K562 (cell line): ENCODE measurements around the gene SCMH1. TPM values are rescaled to one million over a fixed set of nuclear protein-coding genes. Genes with fewer than 3 reads are reported as not detected.

Source experiments
- ATAC-seq: fragments of 200-7000 bp; cut with Tn5 transposase; 3 replicates; pipeline ENCODE4 v1.9.1; 2020; ENCODE audit warnings: moderate library complexity
- BruUV-seq: library from RNA; stranded (reverse); fragments of 400-500 nt; replicated peaks from 2 replicates; lab custom pipeline; 2021; lab: Mats Ljungman, UMichigan
- CTCF ChIA-PET: fragments of 300-600 bp; formaldehyde crosslinking; extraction: SDS; loops from one replicate; lab custom pipeline; 2021; ENCODE audit warnings: low intra/inter-chr PET ratio; lab: Yijun Ruan, JAX
- POLR2A ChIA-PET: fragments of 300-600, 350-650 bp; sonication (Branson Sonifier 250); formaldehyde crosslinking; extraction: SDS; loops from one replicate; lab custom pipeline; 2021; ENCODE audit warnings: antibody characterized with exemption, inconsistent platforms; lab: Yijun Ruan, JAX
- DNase-seq, 4 experiments: peaks; one replicate each; pipeline versions ENCODE4 v3.0.0 to v3.0.0-alpha.2; 2011 to 2018; ENCODE audit warnings: low spot score in 3 of 4, mixed read lengths in 3 of 4; ENCODE audit errors: extremely low read depth in 1 of 4
- FAIRE-seq: peaks from 2 replicates; lab custom pipeline; 2011; peaks lifted over from hg19 to GRCh38; lab: Jason Lieb, UNC
- H2AFZ ChIP-seq: 2 replicates; pipeline ENCODE4 v1.6.0; 2011; ENCODE audit warnings: low read depth, low read length, control low read depth, inconsistent platforms
- H3K27ac ChIP-seq: fragments of 200-600 bp; 3 replicates; pipeline ENCODE4 v1.8.0; 2011; ENCODE audit warnings: low read depth, mild to moderate bottlenecking, control low read depth, inconsistent platforms, low read length, moderate library complexity, mixed read lengths; ENCODE audit errors: extremely low read depth
- H3K27me3 ChIP-seq, 2 experiments: fragments of 300-600 bp in 1 of 2; 2 replicates in 1 of 2; 3 replicates in 1 of 2; pipeline versions ENCODE4 v1.6.0 to v1.8.0; 2011; ENCODE audit warnings: inconsistent platforms in 2 of 2, low read length in 2 of 2, mild to moderate bottlenecking in 1 of 2, mixed read lengths in 1 of 2, moderate library complexity in 1 of 2; ENCODE audit not compliant: control insufficient read depth in 2 of 2, insufficient read depth in 2 of 2
- H3K36me3 ChIP-seq: fragments of 300-600 bp; 3 replicates; pipeline ENCODE4 v1.8.0; 2011; ENCODE audit warnings: mild to moderate bottlenecking, low read length, inconsistent platforms; ENCODE audit not compliant: control insufficient read depth, insufficient read depth
- H3K4me1 ChIP-seq, 2 experiments: fragments of 200-600 bp in 1 of 2; replicated peaks in 1 of 2; 2 replicates in 1 of 2; 3 replicates in 1 of 2; pipeline versions ENCODE4 v1.5.1 to v1.8.0; 2011; ENCODE audit warnings: inconsistent platforms in 2 of 2, low read length in 2 of 2, mild to moderate bottlenecking in 1 of 2, mixed read lengths in 1 of 2, moderate library complexity in 1 of 2; ENCODE audit not compliant: control insufficient read depth in 2 of 2, insufficient read depth in 2 of 2
- H3K4me2 ChIP-seq: 2 replicates; pipeline ENCODE4 v1.6.1; 2011; ENCODE audit warnings: low read length, control low read depth, inconsistent platforms, mixed read lengths; ENCODE audit not compliant: insufficient read depth
- H3K4me3 ChIP-seq: fragments of 200-600 bp; sonication (generic), shearing (Covaris generic); 2 replicates; pipeline ENCODE4 v1.5.1; 2016; ENCODE audit warnings: control low read depth, inconsistent platforms
- H3K79me2 ChIP-seq: fragments of 200-600 bp; 3 replicates; pipeline ENCODE4 v1.8.0; 2011; ENCODE audit warnings: low read length, inconsistent platforms; ENCODE audit not compliant: control insufficient read depth, insufficient read depth
- H3K9ac ChIP-seq, 2 experiments: 2 replicates each; pipeline versions ENCODE4 v1.6.0 to v1.6.1; 2011; ENCODE audit warnings: low read depth in 2 of 2, low read length in 2 of 2, control low read depth in 1 of 2, inconsistent platforms in 1 of 2, mild to moderate bottlenecking in 1 of 2, mixed read lengths in 1 of 2; ENCODE audit not compliant: insufficient read depth in 1 of 2
- H3K9me1 ChIP-seq: one replicate; pipeline ENCODE4 v1.6.0; 2011; ENCODE audit warnings: inconsistent platforms, mild to moderate bottlenecking, low read length, moderate library complexity; ENCODE audit not compliant: control insufficient read depth, insufficient read depth
- H3K9me3 ChIP-seq: replicated peaks from 2 replicates; pipeline ENCODE4 v1.5.1; 2011; ENCODE audit warnings: low read depth, low read length, inconsistent platforms; ENCODE audit not compliant: control insufficient read depth, insufficient read depth
- H4K20me1 ChIP-seq: replicated peaks from 2 replicates; pipeline ENCODE4 v1.6.1; 2011; ENCODE audit warnings: low read length, inconsistent platforms, mixed read lengths; ENCODE audit not compliant: control insufficient read depth, insufficient read depth
- BRD9 ChIP-seq: fragments of 450-650 bp; IDR thresholded peaks from 2 replicates; pipeline ENCODE4 v1.6.1; 2018; ENCODE audit warnings: low read depth; ENCODE audit not compliant: partially characterized antibody
- CHD2 ChIP-seq: IDR thresholded peaks from 2 replicates; pipeline ENCODE4 v1.6.1; 2011; ENCODE audit warnings: low read depth, low read length
- CSDE1 ChIP-seq, 2 experiments: fragments of 450-650 bp; IDR thresholded peaks; 2 replicates each; pipeline ENCODE4 v1.6.1; 2016; ENCODE audit warnings: mild to moderate bottlenecking in 1 of 2
- ETV5 ChIP-seq: sonication (generic); formaldehyde crosslinking; IDR thresholded peaks from 2 replicates; pipeline ENCODE4 v1.4.0; 2020; ENCODE audit warnings: low read depth, mild to moderate bottlenecking, missing genetic modification reagents
- JUN ChIP-seq, 2 experiments: sonication (generic) in 1 of 2; formaldehyde crosslinking in 1 of 2; IDR thresholded peaks; 2 replicates each; pipeline versions ENCODE4 v1.6.1 to v1.8.0; 2012 to 2022; ENCODE audit warnings: borderline replicate concordance in 2 of 2, mild to moderate bottlenecking in 2 of 2, improper control_type of control experiment in 1 of 2, low read depth in 1 of 2, low read length in 1 of 2, missing genetic modification reagents in 1 of 2
- MAFK ChIP-seq: IDR thresholded peaks from 2 replicates; pipeline ENCODE4 v1.6.1; 2011; ENCODE audit warnings: low read length, improper control_type of control experiment
- SIX5 ChIP-seq, 2 experiments: IDR thresholded peaks; 2 replicates each; pipeline ENCODE4 v1.6.1; 2011; ENCODE audit warnings: low read length in 2 of 2, borderline replicate concordance in 1 of 2, low read depth in 1 of 2, mild to moderate bottlenecking in 1 of 2, moderate library complexity in 1 of 2; ENCODE audit not compliant: insufficient read depth in 1 of 2
- ZNF282 ChIP-seq: sonication (generic); formaldehyde crosslinking; IDR thresholded peaks from 2 replicates; pipeline ENCODE4 v1.8.1; 2023; ENCODE audit warnings: missing genetic modification reagents
- WGBS: fragments of 100-300 bp; shearing (Covaris generic); methylation state at CpG from one replicate; pipeline ENCODE4 v1.1.6; 2016; ENCODE audit warnings: low coverage, mixed read lengths; ENCODE audit not compliant: insufficient coverage; ENCODE audit errors: missing lambda C conversion rate; 5-methylcytosine and 5-hydroxymethylcytosine counted together
- in situ Hi-C: fragments of 300-500 bp; cut with MboI; formaldehyde crosslinking; loops from 4 replicates; pipeline ENCODE4 v1.15.0; 2018; ENCODE audit warnings: inconsistent platforms, mixed read lengths
- intact Hi-C: fragments of 100-400 bp; cut with micrococcal nuclease; formaldehyde crosslinking; loops from 2 replicates; pipeline ENCODE4 v1.14.2; 2022
- polyA plus RNA-seq, 8 experiments: library from polyadenylated mRNA; depleted of rRNA in 4 of 8; stranded (reverse) in 5 of 8; unstranded in 3 of 8; fragments of >200 nt; fragmentation: Nextera tagmentation in 2 of 8; fragmentation: Illumina TruSeq in 1 of 8; extraction: Ambion mirVana in 2 of 8; extraction: Trizol in 1 of 8; gene quantifications; 2 replicates each; pipeline versions ENCODE4 v1.2.1 to v1.2.3, GENCODE V29; 2011 to 2014; ENCODE audit warnings: inconsistent platforms in 1 of 8, missing spikeins in 1 of 8
- total RNA-seq, 7 experiments: library from RNA; depleted of rRNA in 6 of 7; stranded (reverse); fragments of >200 nt in 6 of 7; fragmentation: Illumina TruSeq in 2 of 7; extraction: Trizol in 2 of 7; gene quantifications; 2 replicates each; pipeline versions ENCODE4 v1.2.1 to v1.2.3, GENCODE V29; 2011 to 2021; ENCODE audit warnings: low replicate concordance in 1 of 7
- TF ChIP-seq, protein P1 (sequence below): fragments of 450-650 bp; IDR thresholded peaks from 2 replicates; pipeline ENCODE4 v1.6.1; 2014; ENCODE audit warnings: low read depth, mild to moderate bottlenecking, moderate library complexity, borderline replicate concordance
- TF ChIP-seq, protein P2 (sequence below): fragments of 450-650 bp; IDR thresholded peaks from 2 replicates; pipeline ENCODE4 v1.6.1; 2016

The SCMH1 gene
- total and polyA plus RNA-seq, 9 of the 15 experiments (the other 6 are each of a cell fraction or from before 2014, with no cell fraction given): 8.5 to 37.0 (median 26.8) TPM

DNA sequence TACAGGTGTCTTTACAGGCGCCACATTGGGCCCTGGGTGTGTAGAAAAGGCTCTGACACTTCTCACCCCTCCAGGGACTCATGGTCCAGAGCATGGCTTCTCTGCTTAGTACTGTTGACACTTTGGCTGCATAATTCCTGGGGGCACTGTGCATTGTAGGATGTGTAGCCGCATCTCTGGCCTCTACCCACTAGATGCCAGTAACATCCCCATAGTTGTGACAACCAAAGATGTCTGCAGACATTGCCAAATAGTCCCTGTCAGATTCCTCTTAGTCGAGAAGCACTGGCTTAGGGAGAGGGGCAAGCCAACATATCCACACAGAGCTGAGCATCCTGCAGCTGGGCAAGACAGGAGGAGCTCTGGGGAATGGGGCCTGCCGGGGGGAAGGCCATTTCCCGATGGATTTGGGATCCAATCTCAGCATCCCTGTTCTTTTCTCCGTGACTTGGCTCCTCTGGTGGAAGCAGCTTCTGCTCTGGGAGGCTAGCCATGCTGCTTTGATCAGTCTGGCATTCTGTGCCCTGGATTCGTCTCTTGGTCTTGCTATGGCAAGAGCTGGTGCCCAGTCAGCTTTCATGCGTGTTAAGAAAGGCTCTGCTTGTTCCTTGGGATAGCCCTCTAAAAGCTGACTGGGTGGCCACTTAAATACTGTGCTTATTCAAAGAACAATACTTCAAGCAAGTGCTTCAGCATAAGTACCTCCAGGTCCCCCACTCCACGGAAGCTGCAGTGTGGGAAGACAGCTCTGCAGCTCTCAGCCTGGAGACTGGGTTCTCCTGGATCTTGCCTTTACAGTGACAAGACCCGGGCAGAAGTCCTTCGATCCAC is 38.3 kb upstream of the SCMH1 start:
- H3K4me3 ChIP-seq: no peak overlapping the region
- H3K36me3 ChIP-seq: no peaks in the 10 kb centered on the region
- FAIRE-seq (no peak), ATAC-seq (no peak), DNase-seq (no peak)
- no peaks in the 10 kb centered on the region for H3K4me1 ChIP-seq
- peaks cover 17 to 60% of the 10 kb centered on the region in 2 experiments; a peak in 4 of 5 replicates for H3K27me3 ChIP-seq
- H3K9ac ChIP-seq: no peak overlapping the region
- ChIA-PET CTCF (no interaction called here), POLR2A (interaction anchor here (0.6 to 0.7 kb wide), 2 partner anchors 19 to 113 kb away, joined by 3 read pairs; no protein-coding TSS in a partner anchor)
- no peak overlapping the region for H2AFZ ChIP-seq
- no peak overlapping the region for H3K27ac ChIP-seq
- 0 out of 2 replicates have a peak, but pooled peaks cover 8% of the 10 kb centered on the region for H4K20me1 ChIP-seq
- H3K9me1 ChIP-seq: no peaks in the 10 kb centered on the region
- WGBS: under 1% methylated on average over 11 of the region's 11 CpGs
- in situ Hi-C loops: no loop called here
- intact Hi-C loops: no loop called here
- BruUV-seq: no TSS peak
- no peak overlapping the region for H3K4me2 ChIP-seq
- no peak for TF ChIP-seq CSDE1 (IDR thresholded peaks at IDR 0.05)
- TF ChIP-seq, protein P1, sequence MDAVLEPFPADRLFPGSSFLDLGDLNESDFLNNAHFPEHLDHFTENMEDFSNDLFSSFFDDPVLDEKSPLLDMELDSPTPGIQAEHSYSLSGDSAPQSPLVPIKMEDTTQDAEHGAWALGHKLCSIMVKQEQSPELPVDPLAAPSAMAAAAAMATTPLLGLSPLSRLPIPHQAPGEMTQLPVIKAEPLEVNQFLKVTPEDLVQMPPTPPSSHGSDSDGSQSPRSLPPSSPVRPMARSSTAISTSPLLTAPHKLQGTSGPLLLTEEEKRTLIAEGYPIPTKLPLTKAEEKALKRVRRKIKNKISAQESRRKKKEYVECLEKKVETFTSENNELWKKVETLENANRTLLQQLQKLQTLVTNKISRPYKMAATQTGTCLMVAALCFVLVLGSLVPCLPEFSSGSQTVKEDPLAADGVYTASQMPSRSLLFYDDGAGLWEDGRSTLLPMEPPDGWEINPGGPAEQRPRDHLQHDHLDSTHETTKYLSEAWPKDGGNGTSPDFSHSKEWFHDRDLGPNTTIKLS: no peak
- no peak for TF ChIP-seq BRD9
- no peak for TF ChIP-seq SIX5 (IDR thresholded peaks at IDR 0.05; ENCODE audit: borderline replicate concordance in 1 of 2, insufficient read depth in 1 of 2, low read depth in 1 of 2, low read length in 2 of 2)
- TF ChIP-seq ETV5 (CRISPR knock-in tag): no peak
- no peak for TF ChIP-seq JUN (IDR thresholded peaks at IDR 0.05; ENCODE audit: borderline replicate concordance, low read depth, low read length)
- no peak for TF ChIP-seq JUN (CRISPR knock-in tag; IDR thresholded peaks at IDR 0.05; ENCODE audit: borderline replicate concordance)
- TF ChIP-seq CHD2: no peak
- no peak for TF ChIP-seq ZNF282 (CRISPR knock-in tag)
- TF ChIP-seq MAFK: no peak
- TF ChIP-seq, protein P2, sequence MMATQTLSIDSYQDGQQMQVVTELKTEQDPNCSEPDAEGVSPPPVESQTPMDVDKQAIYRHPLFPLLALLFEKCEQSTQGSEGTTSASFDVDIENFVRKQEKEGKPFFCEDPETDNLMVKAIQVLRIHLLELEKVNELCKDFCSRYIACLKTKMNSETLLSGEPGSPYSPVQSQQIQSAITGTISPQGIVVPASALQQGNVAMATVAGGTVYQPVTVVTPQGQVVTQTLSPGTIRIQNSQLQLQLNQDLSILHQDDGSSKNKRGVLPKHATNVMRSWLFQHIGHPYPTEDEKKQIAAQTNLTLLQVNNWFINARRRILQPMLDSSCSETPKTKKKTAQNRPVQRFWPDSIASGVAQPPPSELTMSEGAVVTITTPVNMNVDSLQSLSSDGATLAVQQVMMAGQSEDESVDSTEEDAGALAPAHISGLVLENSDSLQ: no peak
- TF ChIP-seq, all 486 proteins: peak for 0
- Histone ChIP-seq H3K9me3 (no peaks in the 10 kb centered on the region), H3K79me2 (no peaks in the 10 kb centered on the region)
